GM23338 (cell line): ENCODE measurements around the gene EHBP1L1. TPM values are rescaled to one million over a fixed set of nuclear protein-coding genes. Genes with fewer than 3 reads are reported as not detected.
A peak's percentile ranks its signal among the peaks of the same experiment; 100 is the strongest.

Experiments used
- ATAC-seq: fragments of 200-7000 bp; cut with Tn5 transposase; 3 replicates; pipeline ENCODE4 v1.9.1; 2020
- DNase-seq: peaks from one replicate; pipeline ENCODE4 v3.0.0-alpha.2; 2015; ENCODE audit warnings: low spot score
- H2AFZ ChIP-seq: fragments of 200-600 bp; sonication (generic); 2 replicates; pipeline ENCODE4 v1.8.0; 2016; ENCODE audit warnings: antibody characterized with exemption, mild to moderate bottlenecking, moderate library complexity
- H3F3A ChIP-seq: fragments of 200-600 bp; sonication (generic); replicated peaks from 2 replicates; pipeline ENCODE4 v1.8.0; 2017; ENCODE audit warnings: antibody characterized with exemption, mixed run types, low read depth
- H3K27ac ChIP-seq: fragments of 200-600 bp; sonication (generic); 2 replicates; pipeline ENCODE4 v1.6.1; 2016; ENCODE audit warnings: low read depth
- H3K27me3 ChIP-seq: fragments of 200-600 bp; sonication (generic); 2 replicates; pipeline ENCODE4 v1.8.0; 2016; ENCODE audit warnings: mild to moderate bottlenecking, mixed run types, moderate library complexity; ENCODE audit not compliant: insufficient read depth
- H3K36me3 ChIP-seq: fragments of 200-600 bp; sonication (generic); 2 replicates; pipeline ENCODE4 v1.8.0; 2016; ENCODE audit warnings: mild to moderate bottlenecking; ENCODE audit not compliant: insufficient read depth
- H3K4me1 ChIP-seq: fragments of 200-600 bp; sonication (generic); 2 replicates; pipeline ENCODE4 v1.8.0; 2016; ENCODE audit warnings: mild to moderate bottlenecking, moderate library complexity; ENCODE audit not compliant: insufficient read depth
- H3K4me2 ChIP-seq: fragments of 200-600 bp; sonication (generic); 2 replicates; pipeline ENCODE4 v1.7.1; 2017; ENCODE audit warnings: mixed run types
- H3K4me3 ChIP-seq: fragments of 200-600 bp; sonication (generic); 2 replicates; pipeline ENCODE4 v1.6.1; 2016; ENCODE audit warnings: mixed run types
- H3K79me2 ChIP-seq: fragments of 200-600 bp; sonication (generic); replicated peaks from 2 replicates; pipeline ENCODE4 v1.8.0; 2017; ENCODE audit warnings: mild to moderate bottlenecking; ENCODE audit not compliant: insufficient read depth
- H3K9me2 ChIP-seq: fragments of 200-600 bp; sonication (generic); 2 replicates; pipeline ENCODE4 v1.8.0; 2017; ENCODE audit not compliant: insufficient read depth
- H4K20me1 ChIP-seq: fragments of 200-600 bp; sonication (generic); replicated peaks from 2 replicates; pipeline ENCODE4 v1.8.0; 2017; ENCODE audit warnings: mild to moderate bottlenecking; ENCODE audit not compliant: insufficient read depth
- H3K27ac Mint-ChIP-seq: 2 replicates; pipeline ENCODE4 v1.8.0; 2020; ENCODE audit warnings: inconsistent platforms, mild to moderate bottlenecking, moderate library complexity, mixed read lengths
- H3K27me3 Mint-ChIP-seq: 3 replicates; pipeline ENCODE4 v1.8.0; 2022; ENCODE audit warnings: low read depth, mild to moderate bottlenecking, moderate library complexity, mixed read lengths, inconsistent platforms; ENCODE audit not compliant: insufficient read depth, poor library complexity
- H3K36me3 Mint-ChIP-seq: 3 replicates; pipeline ENCODE4 v1.8.0; 2021; ENCODE audit warnings: low read depth, mild to moderate bottlenecking, inconsistent platforms, moderate library complexity, mixed read lengths
- H3K4me1 Mint-ChIP-seq: 3 replicates; pipeline ENCODE4 v1.8.0; 2020; ENCODE audit warnings: mild to moderate bottlenecking, inconsistent platforms, mixed read lengths
- H3K4me3 Mint-ChIP-seq: 3 replicates; pipeline ENCODE4 v1.8.0; 2021; ENCODE audit warnings: moderate library complexity, mild to moderate bottlenecking, inconsistent platforms, mixed read lengths
- H3K9me3 Mint-ChIP-seq: 3 replicates; pipeline ENCODE4 v1.8.0; 2020; ENCODE audit warnings: moderate library complexity, mild to moderate bottlenecking, inconsistent platforms, mixed read lengths
- CTCF ChIP-seq, 2 experiments: fragments of 200-600 bp in 1 of 2; sonication (generic) in 1 of 2; conservative IDR thresholded peaks; 2 replicates each; pipeline versions ENCODE4 v1.5.1 to v1.6.1; 2016 to 2017; ENCODE audit warnings: antibody characterized with exemption in 2 of 2, low read depth in 2 of 2, mild to moderate bottlenecking in 2 of 2, moderate library complexity in 1 of 2
- EZH2 ChIP-seq: fragments of 200-600 bp; sonication (generic); IDR thresholded peaks from one replicate; pipeline ENCODE4 v1.8.0; 2017; ENCODE audit warnings: antibody characterized with exemption, mild to moderate bottlenecking, low read depth; ENCODE audit not compliant: unreplicated experiment
- EZH2phosphoT487 ChIP-seq: fragments of 200-600 bp; sonication (generic); IDR thresholded peaks from one replicate; pipeline ENCODE4 v1.8.1; 2018; ENCODE audit warnings: antibody characterized with exemption; ENCODE audit not compliant: unreplicated experiment
- JUNB ChIP-seq: IDR thresholded peaks from one replicate; pipeline ENCODE4 v1.6.1; 2016; ENCODE audit warnings: antibody characterized with exemption; ENCODE audit not compliant: unreplicated experiment
- NANOG ChIP-seq: IDR thresholded peaks from 2 replicates; pipeline ENCODE4 v1.6.1; 2016; ENCODE audit warnings: antibody characterized with exemption, borderline replicate concordance
- REST ChIP-seq: IDR thresholded peaks from one replicate; pipeline ENCODE4 v1.6.1; 2018; ENCODE audit warnings: antibody characterized with exemption; ENCODE audit not compliant: unreplicated experiment
- STAT1 ChIP-seq: IDR thresholded peaks from one replicate; pipeline ENCODE4 v1.6.1; 2016; ENCODE audit warnings: antibody characterized with exemption; ENCODE audit not compliant: unreplicated experiment
- ZNF114 ChIP-seq: fragments of 250-450 bp; sonication (Bioruptor Pico); IDR thresholded peaks from 2 replicates; pipeline ENCODE4 v1.5.0; 2020; ENCODE audit warnings: mild to moderate bottlenecking, moderate library complexity
- polyA plus RNA-seq: library from polyadenylated mRNA; unstranded; fragments of >200 nt; fragmentation: Nextera tagmentation; extraction: Ambion mirVana; gene quantifications from 2 replicates; pipeline ENCODE4 v1.2.1, GENCODE V29; 2016
- total RNA-seq: library from RNA; depleted of rRNA; stranded (reverse); fragments of >200 nt; shearing (Covaris generic); gene quantifications from 2 replicates; pipeline ENCODE4 v1.2.3, GENCODE V29; 2014

The EHBP1L1 gene
- total and polyA plus RNA-seq, 2 experiments from 2014 or later, result 2.9 to 10.9 TPM

GRCh38 chr11:65576232-65576866 lies 496 bp downstream of the EHBP1L1 start:
- Histone ChIP-seq H3K27me3 (peaks cover 43% of the 10 kb centered on the region), H3K27ac (no peak overlapping the region), H2AFZ (peak overlapping the region; percentile 85; the same call in 1 of the 2 replicates), H3K36me3 (no peaks in the 10 kb centered on the region), H4K20me1 (peaks cover 8% of the 10 kb centered on the region), H3F3A (peaks cover 28% of the 10 kb centered on the region), H3K4me1 (peaks cover 16% of the 10 kb centered on the region), H3K9me2 (no peaks in the 10 kb centered on the region), H3K79me2 (no peaks in the 10 kb centered on the region), H3K4me2 (peak overlapping the region; percentile 82), H3K4me3 (peak overlapping the region; percentile 57; the same call in 1 of the 2 replicates)
- ATAC-seq (no peak), DNase-seq (no peak)
- TF ChIP-seq STAT1 (no peak), EZH2phosphoT487 (no peak), EZH2 (peak; percentile 18)
- Mint-ChIP-seq H3K36me3 (peaks cover 9% of the 10 kb centered on the region), H3K4me1 (peaks cover 37% of the 10 kb centered on the region), H3K27ac (no peak overlapping the region), H3K4me3 (peak overlapping the region; percentile 60), H3K27me3 (peaks cover 40% of the 10 kb centered on the region), H3K9me3 (no peaks in the 10 kb centered on the region)

GRCh38 chr11:65576867-65577755 lies 1.3 kb downstream of the EHBP1L1 start:
- Histone ChIP-seq H3K27me3 (peaks cover 44% of the 10 kb centered on the region), H3K4me2 (peak overlapping the region; percentile 82; the same call in 1 of the 2 replicates), H3K9me2 (no peaks in the 10 kb centered on the region), H3K79me2 (no peaks in the 10 kb centered on the region), H3F3A (peaks cover 20% of the 10 kb centered on the region), H3K4me1 (peaks cover 11% of the 10 kb centered on the region), H4K20me1 (peaks cover 4% of the 10 kb centered on the region; the same call in 1 of the 2 replicates), H3K36me3 (no peaks in the 10 kb centered on the region), H3K27ac (no peak overlapping the region), H2AFZ (no peak overlapping the region), H3K4me3 (no peak overlapping the region)
- TF ChIP-seq ZNF114 (no peak), NANOG (no peak), JUNB (no peak), CTCF (conservative IDR thresholded peaks at IDR 0.05; ENCODE audit: low read depth in 2 of 2) (no peak), REST (no peak)
- Mint-ChIP-seq H3K27me3 (peaks cover 41% of the 10 kb centered on the region), H3K36me3 (peaks cover 9% of the 10 kb centered on the region), H3K9me3 (no peaks in the 10 kb centered on the region), H3K4me1 (peaks cover 29% of the 10 kb centered on the region), H3K4me3 (peak overlapping the region; percentile 60), H3K27ac (no peak overlapping the region)
- DNase-seq (no peak), ATAC-seq (no peak)
